Ovary (tissue), 1 donor: ENCODE data around the gene LCOR.

Source experiments
- EP300 ChIP-seq: sonication (generic); formaldehyde crosslinking; IDR thresholded peaks from one replicate; pipeline ENCODE4 v1.6.1; 2017; ENCODE audit warnings: antibody characterized with exemption
- POLR2A ChIP-seq: fragments of 450-650 bp; IDR thresholded peaks from one replicate; pipeline ENCODE4 v1.6.1; 2017; ENCODE audit warnings: antibody characterized with exemption, mild to moderate bottlenecking, moderate library complexity

GRCh38 chr10:96794836-96795733 lies 37.0 kb upstream of the LCOR start:
- TF ChIP-seq EP300: no peak
- TF ChIP-seq POLR2A: no peak
